ENCODE measurements around the gene TSNAXIP1.

- TF ChIP-seq REPIN1 (tag by site-specific recombination; IDR thresholded peaks at IDR 0.05; ENCODE audit: low read depth) (no peak), CTCF (tag by site-specific recombination; IDR thresholded peaks at IDR 0.05) (no peak), ZNF660 (tag by site-specific recombination; IDR thresholded peaks at IDR 0.05) (no peak), ZNF2 (tag by site-specific recombination; IDR thresholded peaks at IDR 0.05) (no peak), KLF8 (tag by site-specific recombination; IDR thresholded peaks at IDR 0.05) (no peak), ZNF530 (tag by site-specific recombination; IDR thresholded peaks at IDR 0.05; ENCODE audit: low read depth) (no peak), ZNF169 (tag by site-specific recombination; IDR thresholded peaks at IDR 0.05) (no peak), ZNF26 (tag by site-specific recombination; IDR thresholded peaks at IDR 0.05) (no peak), ZNF837 (tag by site-specific recombination; IDR thresholded peaks at IDR 0.05) (no peak), ZNF175 (tag by site-specific recombination; IDR thresholded peaks at IDR 0.05) (no peak)
- TF ChIP-seq, protein P1, sequence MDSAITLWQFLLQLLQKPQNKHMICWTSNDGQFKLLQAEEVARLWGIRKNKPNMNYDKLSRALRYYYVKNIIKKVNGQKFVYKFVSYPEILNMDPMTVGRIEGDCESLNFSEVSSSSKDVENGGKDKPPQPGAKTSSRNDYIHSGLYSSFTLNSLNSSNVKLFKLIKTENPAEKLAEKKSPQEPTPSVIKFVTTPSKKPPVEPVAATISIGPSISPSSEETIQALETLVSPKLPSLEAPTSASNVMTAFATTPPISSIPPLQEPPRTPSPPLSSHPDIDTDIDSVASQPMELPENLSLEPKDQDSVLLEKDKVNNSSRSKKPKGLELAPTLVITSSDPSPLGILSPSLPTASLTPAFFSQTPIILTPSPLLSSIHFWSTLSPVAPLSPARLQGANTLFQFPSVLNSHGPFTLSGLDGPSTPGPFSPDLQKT (IDR thresholded peaks at IDR 0.05; ENCODE audit: borderline replicate concordance, low read depth, low read length), result no peak
- TF ChIP-seq, protein P2, sequence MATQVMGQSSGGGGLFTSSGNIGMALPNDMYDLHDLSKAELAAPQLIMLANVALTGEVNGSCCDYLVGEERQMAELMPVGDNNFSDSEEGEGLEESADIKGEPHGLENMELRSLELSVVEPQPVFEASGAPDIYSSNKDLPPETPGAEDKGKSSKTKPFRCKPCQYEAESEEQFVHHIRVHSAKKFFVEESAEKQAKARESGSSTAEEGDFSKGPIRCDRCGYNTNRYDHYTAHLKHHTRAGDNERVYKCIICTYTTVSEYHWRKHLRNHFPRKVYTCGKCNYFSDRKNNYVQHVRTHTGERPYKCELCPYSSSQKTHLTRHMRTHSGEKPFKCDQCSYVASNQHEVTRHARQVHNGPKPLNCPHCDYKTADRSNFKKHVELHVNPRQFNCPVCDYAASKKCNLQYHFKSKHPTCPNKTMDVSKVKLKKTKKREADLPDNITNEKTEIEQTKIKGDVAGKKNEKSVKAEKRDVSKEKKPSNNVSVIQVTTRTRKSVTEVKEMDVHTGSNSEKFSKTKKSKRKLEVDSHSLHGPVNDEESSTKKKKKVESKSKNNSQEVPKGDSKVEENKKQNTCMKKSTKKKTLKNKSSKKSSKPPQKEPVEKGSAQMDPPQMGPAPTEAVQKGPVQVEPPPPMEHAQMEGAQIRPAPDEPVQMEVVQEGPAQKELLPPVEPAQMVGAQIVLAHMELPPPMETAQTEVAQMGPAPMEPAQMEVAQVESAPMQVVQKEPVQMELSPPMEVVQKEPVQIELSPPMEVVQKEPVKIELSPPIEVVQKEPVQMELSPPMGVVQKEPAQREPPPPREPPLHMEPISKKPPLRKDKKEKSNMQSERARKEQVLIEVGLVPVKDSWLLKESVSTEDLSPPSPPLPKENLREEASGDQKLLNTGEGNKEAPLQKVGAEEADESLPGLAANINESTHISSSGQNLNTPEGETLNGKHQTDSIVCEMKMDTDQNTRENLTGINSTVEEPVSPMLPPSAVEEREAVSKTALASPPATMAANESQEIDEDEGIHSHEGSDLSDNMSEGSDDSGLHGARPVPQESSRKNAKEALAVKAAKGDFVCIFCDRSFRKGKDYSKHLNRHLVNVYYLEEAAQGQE (tag by site-specific recombination; IDR thresholded peaks at IDR 0.05), result no peak
Observed at GRCh38 chr16:67855789-67856188, 49.1 kb downstream of the TSNAXIP1 start.

All from HEK293 (cell line).